PC-9 (cell line): Measurements from ENCODE around the gene CPA4. TPM values are rescaled to one million over a fixed set of nuclear protein-coding genes. Genes with fewer than 3 reads are reported as not detected.

ENCODE experiments used
- BruUV-seq: library from RNA; stranded (reverse); fragments of 400-500 nt; replicated peaks from 2 replicates; lab custom pipeline; 2021; lab: Mats Ljungman, UMichigan
- CTCF ChIA-PET: fragments of 300-600 bp; sonication (Branson Sonifier 250); formaldehyde crosslinking; loops from one replicate; lab custom pipeline; 2022; ENCODE audit warnings: antibody characterized with exemption; lab: Charles Lee
- POLR2A ChIA-PET: fragments of 300-600 bp; sonication (Branson Sonifier 250); formaldehyde crosslinking; loops from one replicate; lab custom pipeline; 2022; ENCODE audit warnings: antibody characterized with exemption; ENCODE audit not compliant: unreplicated experiment; lab: Charles Lee
- DNase-seq, 2 experiments: peaks; one replicate each; pipeline versions ENCODE4 v3.0.0 to v3.0.0-alpha.2; 2015 to 2022; ENCODE audit warnings: mixed read lengths in 1 of 2
- H2AFZ ChIP-seq: fragments of 200-600 bp; sonication (generic); 2 replicates; pipeline ENCODE4 v1.8.1; 2017; ENCODE audit warnings: antibody characterized with exemption
- H3F3A ChIP-seq: fragments of 200-600 bp; sonication (generic); 2 replicates; pipeline ENCODE4 v1.8.1; 2017; ENCODE audit warnings: antibody characterized with exemption, mild to moderate bottlenecking, low read depth; ENCODE audit not compliant: insufficient read depth
- H3K27ac ChIP-seq: fragments of 200-600 bp; sonication (generic); 2 replicates; pipeline ENCODE4 v1.6.1; 2016; ENCODE audit warnings: mixed run types
- H3K27me3 ChIP-seq: fragments of 200-600 bp; sonication (generic); 2 replicates; pipeline ENCODE4 v1.6.1; 2016; ENCODE audit warnings: low read depth, mixed run types; ENCODE audit not compliant: insufficient read depth
- H3K36me3 ChIP-seq: fragments of 200-600 bp; sonication (generic); 2 replicates; pipeline ENCODE4 v1.6.1; 2016; ENCODE audit warnings: low read depth, mixed run types
- H3K4me1 ChIP-seq: fragments of 200-600 bp; sonication (generic); replicated peaks from 2 replicates; pipeline ENCODE4 v1.6.1; 2016; ENCODE audit warnings: mixed run types; ENCODE audit not compliant: insufficient read depth
- H3K4me2 ChIP-seq: fragments of 200-600 bp; sonication (generic); 2 replicates; pipeline ENCODE4 v1.6.1; 2017; ENCODE audit warnings: mixed run types
- H3K4me3 ChIP-seq: fragments of 200-600 bp; sonication (generic); 2 replicates; pipeline ENCODE4 v1.6.1; 2016; ENCODE audit warnings: mixed run types
- H3K79me2 ChIP-seq: fragments of 200-600 bp; sonication (generic); 2 replicates; pipeline ENCODE4 v1.6.1; 2017; ENCODE audit warnings: low read depth, mixed run types
- H3K9me2 ChIP-seq: fragments of 200-600 bp; sonication (generic); 2 replicates; pipeline ENCODE4 v1.8.1; 2017; ENCODE audit warnings: mild to moderate bottlenecking; ENCODE audit not compliant: insufficient read depth
- H3K9me3 ChIP-seq: fragments of 200-600 bp; sonication (generic); 2 replicates; pipeline ENCODE4 v1.8.1; 2016; ENCODE audit warnings: low read depth; ENCODE audit not compliant: insufficient read depth
- H4K20me1 ChIP-seq: fragments of 200-600 bp; sonication (generic); 2 replicates; pipeline ENCODE4 v1.8.1; 2017; ENCODE audit not compliant: insufficient read depth
- CTCF ChIP-seq: fragments of 200-600 bp; sonication (generic); conservative IDR thresholded peaks from 2 replicates; pipeline ENCODE4 v1.6.1; 2017; ENCODE audit warnings: mixed run types, antibody characterized with exemption, mild to moderate bottlenecking, moderate library complexity
- EZH2 ChIP-seq: fragments of 200-600 bp; sonication (generic); IDR thresholded peaks from 2 replicates; pipeline ENCODE4 v1.8.0; 2017; ENCODE audit warnings: antibody characterized with exemption, low read depth
- intact Hi-C: fragments of 100-400 bp; cut with micrococcal nuclease; formaldehyde crosslinking; loops from one replicate; pipeline ENCODE4 v1.10.0; 2022; ENCODE audit not compliant: unreplicated experiment
- total RNA-seq: library from RNA; stranded (reverse); gene quantifications from 2 replicates; pipeline ENCODE4 v1.2.3, GENCODE V29; 2021

The CPA4 gene
- total RNA-seq, 1 experiment from 2014 or later: 9.8 TPM

- no TSS peak for BruUV-seq
Measured at GRCh38 chr7:130297628-130298543, 4.9 kb downstream of the CPA4 start.

GRCh38 chr7:130298544-130299326, 5.8 kb downstream of the CPA4 start:
- BruUV-seq: no TSS peak

More at GRCh38 chr7:130297628-130298543, 4.9 kb downstream of the CPA4 start:
- H3K9me2 ChIP-seq: no peaks in the 10 kb centered on the region
- POLR2A ChIA-PET: interaction anchor here (0.6 kb wide), 1 partner anchor 226 kb away, joined by 4 read pairs; no protein-coding TSS in a partner anchor
- peaks cover 9% of the 10 kb centered on the region; the same call in 1 of the 2 replicates for H3K9me3 ChIP-seq
- H3K27me3 ChIP-seq: no peaks in the 10 kb centered on the region
- DNase-seq: no peak
- intact Hi-C loops: no loop called here
- H3K79me2 ChIP-seq: no peaks in the 10 kb centered on the region
- CTCF ChIA-PET: no interaction called here
- H2AFZ ChIP-seq: no peak overlapping the region
- H3K4me2 ChIP-seq: no peak overlapping the region
- H3F3A ChIP-seq: peaks cover 20% of the 10 kb centered on the region
- peaks cover 32% of the 10 kb centered on the region for H3K4me1 ChIP-seq
- H3K4me3 ChIP-seq: no peak overlapping the region
- no peaks in the 10 kb centered on the region for H3K36me3 ChIP-seq
- no peaks in the 10 kb centered on the region for H4K20me1 ChIP-seq
- TF ChIP-seq CTCF (no peak), EZH2 (no peak)
- H3K27ac ChIP-seq: no peak overlapping the region

More at GRCh38 chr7:130298544-130299326, 5.8 kb downstream of the CPA4 start:
- peak in 1 of 2 experiments; percentile 69 for DNase-seq
- Histone ChIP-seq H3K4me3 (no peak overlapping the region), H2AFZ (no peak overlapping the region), H3K4me1 (peaks cover 24% of the 10 kb centered on the region), H3K9me3 (peaks cover 8% of the 10 kb centered on the region; the same call in 1 of the 2 replicates), H3K27me3 (no peaks in the 10 kb centered on the region), H3K4me2 (peak overlapping the region; percentile 42), H3K79me2 (no peaks in the 10 kb centered on the region), H4K20me1 (no peaks in the 10 kb centered on the region), H3K36me3 (no peaks in the 10 kb centered on the region), H3K9me2 (no peaks in the 10 kb centered on the region), H3K27ac (no peak overlapping the region), H3F3A (peaks cover 14% of the 10 kb centered on the region; the same call in 1 of the 2 replicates)
- ChIA-PET CTCF (interaction anchor here (0.6 kb wide), 1 partner anchor 63 kb away, joined by 3 read pairs; no protein-coding TSS in a partner anchor), POLR2A (no interaction called here)
- TF ChIP-seq EZH2: no peak
- TF ChIP-seq CTCF: no peak
- intact Hi-C loops: no loop called here
